HG03565 (cell line): ENCODE measurements around the gene RIPK1.
"Not testable (repeated sequence)": the region's sequence is repeated elsewhere in the genome, so short reads cannot be mapped to it uniquely, and the experiment has no call there.

ENCODE experiments used
- ATAC-seq: cut with Tn5 transposase; IDR thresholded peaks from one replicate; pipeline ENCODE4 v1.9.1; 2021; ENCODE audit warnings: mild to moderate bottlenecking, moderate library complexity; ENCODE audit not compliant: unreplicated experiment

RIPK1 gene

GRCh38 chr6:3045369-3045768 lies 22.9 kb upstream of the RIPK1 start:
- no peak for ATAC-seq

GRCh38 chr6:3045777-3046176 lies 22.5 kb upstream of the RIPK1 start:
- no peak for ATAC-seq

- ATAC-seq: no peak
Measured at GRCh38 chr6:3046295-3046694, 22.0 kb upstream of the RIPK1 start.

- ATAC-seq: not testable (repeated sequence)
Measured at GRCh38 chr6:3048009-3048408, 20.3 kb upstream of the RIPK1 start.

GRCh38 chr6:3052481-3053230 lies 15.6 kb upstream of the RIPK1 start:
- ATAC-seq: no peak

GRCh38 chr6:3053231-3053508 lies 15.1 kb upstream of the RIPK1 start:
- no peak for ATAC-seq

- ATAC-seq: not testable (repeated sequence)
Measured at GRCh38 chr6:3054229-3055157, 13.8 kb upstream of the RIPK1 start.

GRCh38 chr6:3055158-3055499 lies 13.2 kb upstream of the RIPK1 start:
- ATAC-seq: not testable (repeated sequence)

- no peak for ATAC-seq
Measured at GRCh38 chr6:3057063-3057770, 11.1 kb upstream of the RIPK1 start.

- ATAC-seq: no peak
Measured at GRCh38 chr6:3058957-3059356, 9.3 kb upstream of the RIPK1 start.

GRCh38 chr6:3060092-3060491 lies 8.2 kb upstream of the RIPK1 start:
- ATAC-seq: not testable (repeated sequence)

GRCh38 chr6:3061501-3061941 lies 6.8 kb upstream of the RIPK1 start:
- no peak for ATAC-seq

- not testable (repeated sequence) for ATAC-seq
Measured at GRCh38 chr6:3063340-3063732, 5.0 kb upstream of the RIPK1 start.

GRCh38 chr6:3063733-3064700 lies 4.3 kb upstream of the RIPK1 start:
- ATAC-seq: peak; percentile 37

- no peak for ATAC-seq
Measured at GRCh38 chr6:3071568-3071967, 3.3 kb downstream of the RIPK1 start.

GRCh38 chr6:3072798-3073197 lies 4.5 kb downstream of the RIPK1 start:
- ATAC-seq: no peak

- ATAC-seq: no peak
Measured at GRCh38 chr6:3073382-3073781, 5.1 kb downstream of the RIPK1 start.

- ATAC-seq: no peak
Measured at GRCh38 chr6:3075772-3076113, 7.4 kb downstream of the RIPK1 start.

- no peak for ATAC-seq
Measured at GRCh38 chr6:3076320-3076719, 8.0 kb downstream of the RIPK1 start.

- no peak for ATAC-seq
Measured at GRCh38 chr6:3077430-3077829, 9.1 kb downstream of the RIPK1 start.

GRCh38 chr6:3078952-3079351 lies 10.7 kb downstream of the RIPK1 start:
- ATAC-seq: not testable (repeated sequence)
